Measurements from ENCODE around the gene SLC26A2. TPM values are rescaled to one million over a fixed set of nuclear protein-coding genes. Genes with fewer than 3 reads are reported as not detected.

SLC26A2 gene
- total and polyA plus RNA-seq, 2 of the 8 experiments (the other 6 are each of a cell fraction or from before 2014, with no cell fraction given): 3.7 to 11.4 TPM

DNA sequence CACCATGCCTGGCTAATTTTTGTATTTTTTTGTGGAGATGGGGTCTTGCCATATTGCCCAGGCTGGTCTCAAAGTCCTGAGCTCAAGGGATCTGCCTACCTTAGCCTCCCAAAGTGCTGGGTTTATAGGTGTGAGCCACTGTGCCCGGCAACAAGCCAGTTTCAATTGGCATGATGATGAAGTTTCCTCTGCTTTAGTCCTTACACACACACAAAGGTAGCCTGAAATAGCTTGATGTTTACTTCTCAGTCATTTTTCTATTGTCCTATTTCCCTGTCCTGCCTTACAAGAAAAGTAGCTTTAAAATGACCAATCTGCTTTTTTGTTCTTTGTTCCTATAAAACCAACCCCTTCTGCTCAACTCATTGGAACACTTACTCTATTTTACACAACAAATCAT is 49.5 kb upstream of the SLC26A2 start (continued):
- TF ChIP-seq KDM4A (IDR thresholded peaks at IDR 0.05; ENCODE audit: low read depth, low read length, severe bottlenecking): no peak
- TF ChIP-seq ASH2L (IDR thresholded peaks at IDR 0.05; ENCODE audit: low read length): no peak
